ENCODE results near the gene ZNF200. TPM values are rescaled to one million over a fixed set of nuclear protein-coding genes. Genes with fewer than 3 reads are reported as not detected.

Gene ZNF200
- polyA plus RNA-seq, 1 of the 3 experiments (the other 2 are of a cell fraction): 2.8 TPM

DNA sequence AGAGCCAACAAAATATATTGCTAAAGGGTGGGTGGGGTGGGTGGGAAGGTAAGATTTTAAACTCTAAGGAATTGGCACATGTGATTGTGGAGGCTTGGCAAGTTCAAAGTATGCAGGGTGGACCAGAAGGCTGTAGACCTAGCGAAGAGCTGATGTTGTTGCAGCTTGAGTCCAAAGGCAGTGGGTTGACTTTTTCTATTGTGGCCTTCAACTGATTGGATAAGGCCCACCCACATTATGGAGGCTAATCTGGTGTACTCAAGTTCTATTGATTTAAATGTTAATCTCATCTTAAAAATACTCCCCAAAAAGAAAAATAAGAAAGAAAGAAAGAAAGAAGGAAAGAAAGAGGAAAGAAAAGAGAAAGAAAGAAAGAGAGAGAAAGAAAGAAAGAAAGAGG lies 22.4 kb downstream of the ZNF200 start (continued):
- TF ChIP-seq TEAD4 (IDR thresholded peaks at IDR 0.05; ENCODE audit: borderline replicate concordance, insufficient read depth): no peak

DNA sequence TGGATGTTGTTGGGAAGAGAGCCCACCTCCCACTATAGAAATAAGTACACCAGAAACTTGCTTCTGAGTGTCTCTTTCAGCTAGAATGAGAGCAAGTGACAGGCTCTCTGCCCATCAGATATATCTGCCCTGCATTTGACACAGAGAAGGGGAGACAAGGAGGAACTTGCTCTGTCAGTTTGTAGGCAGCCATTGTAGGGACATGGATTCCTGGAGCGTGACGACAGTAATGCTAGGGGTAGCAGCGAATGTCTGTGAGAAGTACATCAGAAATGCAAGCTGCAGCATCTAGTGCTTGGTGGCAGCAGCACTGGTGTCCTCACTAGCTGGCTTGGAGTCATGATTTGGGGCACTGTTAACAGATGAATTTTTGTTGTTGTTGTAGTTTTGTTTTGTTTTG lies 23.0 kb downstream of the ZNF200 start:
- no peaks in the 10 kb centered on the region for H3K79me2 ChIP-seq (ENCODE audit: insufficient read depth)
- peaks cover 13% of the 10 kb centered on the region; the same call in 1 of the 2 replicates for H3K27me3 ChIP-seq (ENCODE audit: insufficient read depth)
- CTCF ChIA-PET: no interaction called here
- no peaks in the 10 kb centered on the region for H4K20me1 ChIP-seq (ENCODE audit: insufficient read depth)
- no peak overlapping the region for H3K4me3 ChIP-seq (ENCODE audit: low read depth in 2 of 2, low read length in 1 of 2)
- H3F3A ChIP-seq (replicated peaks; ENCODE audit: insufficient read depth): no peaks in the 10 kb centered on the region
- no peaks in the 10 kb centered on the region for H3K9me2 ChIP-seq
- H3K27ac ChIP-seq (ENCODE audit: low read depth in 2 of 2, low read length in 1 of 2): no peak overlapping the region
- no peak overlapping the region for H2AFZ ChIP-seq (ENCODE audit: low read depth)
- DNase-seq: no peak
- 38% methylated on average over 3 of the region's 3 CpGs for WGBS (ENCODE audit: low lambda C conversion rate)
- POLR2A ChIA-PET: no interaction called here
- no peaks in the 10 kb centered on the region for H3K36me3 ChIP-seq (replicated peaks in 1 of 2; ENCODE audit: control insufficient read depth in 1 of 2, insufficient read depth in 2 of 2, low read length in 1 of 2)
- H3K9me3 ChIP-seq: no peaks in the 10 kb centered on the region
- no peaks in the 10 kb centered on the region for H3K4me1 ChIP-seq (ENCODE audit: control insufficient read depth in 1 of 2, insufficient read depth in 2 of 2, low read depth in 1 of 2, low read length in 1 of 2)
- H3K4me2 ChIP-seq: no peak overlapping the region
- TF ChIP-seq JUND (IDR thresholded peaks at IDR 0.05) (no peak), ELF1 (IDR thresholded peaks at IDR 0.05) (no peak), EP300 (IDR thresholded peaks at IDR 0.05; ENCODE audit: borderline replicate concordance in 1 of 2, low read depth in 1 of 2, low read length in 1 of 2) (no peak), RAD21 (IDR thresholded peaks at IDR 0.05; ENCODE audit: low read length) (no peak), CHD2 (IDR thresholded peaks at IDR 0.05; ENCODE audit: low read length, partially characterized antibody) (no peak), POLR2AphosphoS5 (IDR thresholded peaks at IDR 0.05; ENCODE audit: low read depth, low read length) (no peak), TCF12 (IDR thresholded peaks at IDR 0.05) (no peak), RFX5 (IDR thresholded peaks at IDR 0.05; ENCODE audit: low read length) (no peak), NRF1 (IDR thresholded peaks at IDR 0.05; ENCODE audit: low read depth, low read length) (no peak), RXRA (IDR thresholded peaks at IDR 0.05; ENCODE audit: borderline replicate concordance, low read depth) (no peak)
- TF ChIP-seq, protein P1, sequence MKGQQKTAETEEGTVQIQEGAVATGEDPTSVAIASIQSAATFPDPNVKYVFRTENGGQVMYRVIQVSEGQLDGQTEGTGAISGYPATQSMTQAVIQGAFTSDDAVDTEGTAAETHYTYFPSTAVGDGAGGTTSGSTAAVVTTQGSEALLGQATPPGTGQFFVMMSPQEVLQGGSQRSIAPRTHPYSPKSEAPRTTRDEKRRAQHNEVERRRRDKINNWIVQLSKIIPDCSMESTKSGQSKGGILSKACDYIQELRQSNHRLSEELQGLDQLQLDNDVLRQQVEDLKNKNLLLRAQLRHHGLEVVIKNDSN (IDR thresholded peaks at IDR 0.05; ENCODE audit: borderline replicate concordance, low read depth): no peak
- TF ChIP-seq, protein P2, sequence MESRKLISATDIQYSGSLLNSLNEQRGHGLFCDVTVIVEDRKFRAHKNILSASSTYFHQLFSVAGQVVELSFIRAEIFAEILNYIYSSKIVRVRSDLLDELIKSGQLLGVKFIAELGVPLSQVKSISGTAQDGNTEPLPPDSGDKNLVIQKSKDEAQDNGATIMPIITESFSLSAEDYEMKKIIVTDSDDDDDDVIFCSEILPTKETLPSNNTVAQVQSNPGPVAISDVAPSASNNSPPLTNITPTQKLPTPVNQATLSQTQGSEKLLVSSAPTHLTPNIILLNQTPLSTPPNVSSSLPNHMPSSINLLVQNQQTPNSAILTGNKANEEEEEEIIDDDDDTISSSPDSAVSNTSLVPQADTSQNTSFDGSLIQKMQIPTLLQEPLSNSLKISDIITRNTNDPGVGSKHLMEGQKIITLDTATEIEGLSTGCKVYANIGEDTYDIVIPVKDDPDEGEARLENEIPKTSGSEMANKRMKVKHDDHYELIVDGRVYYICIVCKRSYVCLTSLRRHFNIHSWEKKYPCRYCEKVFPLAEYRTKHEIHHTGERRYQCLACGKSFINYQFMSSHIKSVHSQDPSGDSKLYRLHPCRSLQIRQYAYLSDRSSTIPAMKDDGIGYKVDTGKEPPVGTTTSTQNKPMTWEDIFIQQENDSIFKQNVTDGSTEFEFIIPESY (IDR thresholded peaks at IDR 0.05; ENCODE audit: borderline replicate concordance, low read depth): no peak
- TF ChIP-seq, protein P3, sequence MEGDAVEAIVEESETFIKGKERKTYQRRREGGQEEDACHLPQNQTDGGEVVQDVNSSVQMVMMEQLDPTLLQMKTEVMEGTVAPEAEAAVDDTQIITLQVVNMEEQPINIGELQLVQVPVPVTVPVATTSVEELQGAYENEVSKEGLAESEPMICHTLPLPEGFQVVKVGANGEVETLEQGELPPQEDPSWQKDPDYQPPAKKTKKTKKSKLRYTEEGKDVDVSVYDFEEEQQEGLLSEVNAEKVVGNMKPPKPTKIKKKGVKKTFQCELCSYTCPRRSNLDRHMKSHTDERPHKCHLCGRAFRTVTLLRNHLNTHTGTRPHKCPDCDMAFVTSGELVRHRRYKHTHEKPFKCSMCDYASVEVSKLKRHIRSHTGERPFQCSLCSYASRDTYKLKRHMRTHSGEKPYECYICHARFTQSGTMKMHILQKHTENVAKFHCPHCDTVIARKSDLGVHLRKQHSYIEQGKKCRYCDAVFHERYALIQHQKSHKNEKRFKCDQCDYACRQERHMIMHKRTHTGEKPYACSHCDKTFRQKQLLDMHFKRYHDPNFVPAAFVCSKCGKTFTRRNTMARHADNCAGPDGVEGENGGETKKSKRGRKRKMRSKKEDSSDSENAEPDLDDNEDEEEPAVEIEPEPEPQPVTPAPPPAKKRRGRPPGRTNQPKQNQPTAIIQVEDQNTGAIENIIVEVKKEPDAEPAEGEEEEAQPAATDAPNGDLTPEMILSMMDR (IDR thresholded peaks at IDR 0.05): no peak
- TF ChIP-seq, protein P4, sequence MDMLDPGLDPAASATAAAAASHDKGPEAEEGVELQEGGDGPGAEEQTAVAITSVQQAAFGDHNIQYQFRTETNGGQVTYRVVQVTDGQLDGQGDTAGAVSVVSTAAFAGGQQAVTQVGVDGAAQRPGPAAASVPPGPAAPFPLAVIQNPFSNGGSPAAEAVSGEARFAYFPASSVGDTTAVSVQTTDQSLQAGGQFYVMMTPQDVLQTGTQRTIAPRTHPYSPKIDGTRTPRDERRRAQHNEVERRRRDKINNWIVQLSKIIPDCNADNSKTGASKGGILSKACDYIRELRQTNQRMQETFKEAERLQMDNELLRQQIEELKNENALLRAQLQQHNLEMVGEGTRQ (IDR thresholded peaks at IDR 0.05; ENCODE audit: borderline replicate concordance, low read depth, low read length): no peak
- TF ChIP-seq, protein P5, sequence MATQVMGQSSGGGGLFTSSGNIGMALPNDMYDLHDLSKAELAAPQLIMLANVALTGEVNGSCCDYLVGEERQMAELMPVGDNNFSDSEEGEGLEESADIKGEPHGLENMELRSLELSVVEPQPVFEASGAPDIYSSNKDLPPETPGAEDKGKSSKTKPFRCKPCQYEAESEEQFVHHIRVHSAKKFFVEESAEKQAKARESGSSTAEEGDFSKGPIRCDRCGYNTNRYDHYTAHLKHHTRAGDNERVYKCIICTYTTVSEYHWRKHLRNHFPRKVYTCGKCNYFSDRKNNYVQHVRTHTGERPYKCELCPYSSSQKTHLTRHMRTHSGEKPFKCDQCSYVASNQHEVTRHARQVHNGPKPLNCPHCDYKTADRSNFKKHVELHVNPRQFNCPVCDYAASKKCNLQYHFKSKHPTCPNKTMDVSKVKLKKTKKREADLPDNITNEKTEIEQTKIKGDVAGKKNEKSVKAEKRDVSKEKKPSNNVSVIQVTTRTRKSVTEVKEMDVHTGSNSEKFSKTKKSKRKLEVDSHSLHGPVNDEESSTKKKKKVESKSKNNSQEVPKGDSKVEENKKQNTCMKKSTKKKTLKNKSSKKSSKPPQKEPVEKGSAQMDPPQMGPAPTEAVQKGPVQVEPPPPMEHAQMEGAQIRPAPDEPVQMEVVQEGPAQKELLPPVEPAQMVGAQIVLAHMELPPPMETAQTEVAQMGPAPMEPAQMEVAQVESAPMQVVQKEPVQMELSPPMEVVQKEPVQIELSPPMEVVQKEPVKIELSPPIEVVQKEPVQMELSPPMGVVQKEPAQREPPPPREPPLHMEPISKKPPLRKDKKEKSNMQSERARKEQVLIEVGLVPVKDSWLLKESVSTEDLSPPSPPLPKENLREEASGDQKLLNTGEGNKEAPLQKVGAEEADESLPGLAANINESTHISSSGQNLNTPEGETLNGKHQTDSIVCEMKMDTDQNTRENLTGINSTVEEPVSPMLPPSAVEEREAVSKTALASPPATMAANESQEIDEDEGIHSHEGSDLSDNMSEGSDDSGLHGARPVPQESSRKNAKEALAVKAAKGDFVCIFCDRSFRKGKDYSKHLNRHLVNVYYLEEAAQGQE (IDR thresholded peaks at IDR 0.05; ENCODE audit: low read depth, low read length): no peak
- H3K9ac ChIP-seq: no peak overlapping the region
